ENCODE measurements around the gene GALNT10.
A peak's percentile ranks its signal among the peaks of the same experiment; 100 is the strongest.

The GALNT10 gene

GRCh38 chr5:154179846-154180710 is 10.5 kb upstream of the GALNT10 start:
- DNase-seq (ENCODE audit: low read depth): peak; percentile 62
- H3K4me3 ChIP-seq (ENCODE audit: low read length): no peak overlapping the region
- peak; percentile 90 for TF ChIP-seq CTCF (IDR thresholded peaks at IDR 0.05; ENCODE audit: insufficient read depth, low read depth, low read length, missing control alignments)

GRCh38 chr5:154181161-154181560 is 9.4 kb upstream of the GALNT10 start:
- no peak for DNase-seq (ENCODE audit: low read depth)
- no peak overlapping the region for H3K4me3 ChIP-seq (ENCODE audit: low read length)
- TF ChIP-seq CTCF (IDR thresholded peaks at IDR 0.05; ENCODE audit: insufficient read depth, low read depth, low read length, missing control alignments): no peak

DNA sequence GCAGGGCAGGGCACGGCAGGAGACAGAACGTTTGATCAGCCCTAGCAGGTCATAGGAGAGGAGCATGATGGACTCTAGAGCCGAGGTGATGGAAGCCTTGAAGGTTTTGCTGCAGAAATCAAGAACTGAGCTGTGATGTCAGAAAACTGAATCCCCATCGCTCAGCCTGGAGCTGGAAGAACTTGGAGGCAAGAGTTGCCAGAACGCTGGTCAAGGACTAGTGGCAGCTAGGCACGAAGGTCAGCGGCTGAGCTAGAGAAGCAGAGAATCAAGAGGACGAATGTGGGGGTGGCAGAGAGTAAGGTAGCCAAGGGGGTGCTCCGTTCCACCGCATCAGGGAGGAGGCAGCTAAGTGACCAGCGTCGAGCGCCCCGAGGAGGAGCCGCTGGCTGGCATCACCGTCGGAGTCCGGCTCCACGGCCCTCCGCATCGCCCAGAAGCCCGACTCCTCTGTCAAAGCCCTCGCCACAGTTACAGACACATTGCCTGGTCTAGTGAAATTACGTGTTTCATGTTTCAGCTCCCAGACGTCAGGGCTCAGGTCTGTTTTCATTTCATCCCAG is 1.2 kb upstream of the GALNT10 start:
- peak overlapping the region; percentile 58 for H3K4me3 ChIP-seq (ENCODE audit: low read length)
- no peak for TF ChIP-seq CTCF (IDR thresholded peaks at IDR 0.05; ENCODE audit: insufficient read depth, low read depth, low read length, missing control alignments)
- DNase-seq (ENCODE audit: low read depth): no peak

DNA sequence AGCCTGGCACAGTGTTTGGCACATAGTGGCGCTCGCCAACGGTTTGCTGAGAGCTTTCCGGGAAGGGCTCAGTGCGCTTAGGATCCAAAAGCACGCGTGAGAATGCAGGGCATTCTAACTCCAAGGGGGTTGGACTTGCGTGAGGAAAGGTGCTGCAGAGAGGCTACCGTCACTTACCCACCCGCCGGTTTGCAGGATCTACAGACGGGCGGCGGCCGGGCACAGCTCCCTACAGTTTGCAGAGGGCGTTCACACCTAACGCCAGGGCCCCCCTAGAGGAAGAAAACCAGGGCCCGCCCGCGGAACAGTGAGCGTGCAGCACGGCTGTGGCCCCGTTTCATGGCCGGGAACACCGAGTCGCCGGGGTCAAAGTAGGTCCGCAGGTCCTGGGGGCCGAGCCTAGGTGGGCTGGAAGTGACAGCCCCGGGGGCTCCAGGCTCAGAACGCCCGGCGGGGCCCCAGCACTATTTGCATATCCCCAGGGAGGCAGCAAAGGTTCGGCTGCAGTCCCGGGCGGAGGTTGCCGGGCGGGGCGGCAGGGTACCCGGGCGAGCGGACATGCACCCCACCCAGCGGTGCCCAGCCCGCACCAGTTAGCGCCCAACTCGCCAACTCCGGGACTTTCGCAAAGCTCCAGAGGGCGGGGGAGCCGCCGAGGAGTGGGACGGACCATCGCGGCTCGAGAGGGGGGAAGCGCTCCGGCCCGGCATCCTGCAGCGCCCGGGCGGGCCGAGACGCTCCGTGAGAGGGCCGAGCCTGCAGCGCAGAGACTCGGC is 526 bp upstream of the GALNT10 start:
- H3K4me3 ChIP-seq (ENCODE audit: low read length): peak overlapping the region; percentile 58
- peak; percentile 81 for DNase-seq (ENCODE audit: low read depth)
- peak; percentile 32 for TF ChIP-seq CTCF (IDR thresholded peaks at IDR 0.05; ENCODE audit: insufficient read depth, low read depth, low read length, missing control alignments)

DNA sequence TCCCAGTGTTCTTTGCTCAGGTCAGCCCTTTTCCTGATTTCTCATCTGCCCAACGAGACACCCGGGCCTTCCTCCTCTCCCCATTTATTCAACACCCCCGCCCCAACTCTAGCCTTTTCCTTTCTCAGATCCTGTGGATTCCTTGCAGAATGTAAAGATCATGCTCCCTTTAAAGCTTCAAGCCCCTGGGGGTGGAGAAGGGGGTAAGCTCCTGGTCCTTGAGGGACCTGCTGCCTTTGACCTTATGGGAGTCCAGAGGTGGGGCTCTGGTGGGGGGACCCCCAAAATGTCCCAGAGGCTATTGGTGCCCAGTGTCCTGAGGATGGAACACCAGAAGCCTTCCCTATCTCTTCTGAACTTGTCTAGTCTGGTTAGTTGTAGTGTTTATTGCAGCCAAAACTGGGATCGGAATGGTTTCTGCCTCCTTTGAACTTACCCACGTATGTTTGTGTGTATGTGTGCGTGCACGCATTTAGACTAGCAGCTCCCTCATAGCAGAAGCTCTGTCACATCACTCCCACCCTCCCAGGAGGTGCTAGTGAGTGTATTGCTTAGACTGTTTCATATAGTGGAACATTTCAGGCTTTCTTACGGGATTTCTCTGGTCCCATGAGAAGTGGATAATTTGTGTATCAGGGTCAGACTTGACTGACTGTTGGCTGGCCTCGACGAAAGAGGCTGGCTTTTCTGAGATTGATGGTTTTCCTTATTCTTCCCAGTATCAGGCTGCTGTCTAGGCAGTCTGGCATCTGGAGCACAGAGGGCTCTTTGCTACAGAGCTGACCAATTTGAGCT is 1.1 kb downstream of the GALNT10 start:
- peak overlapping the region; percentile 57 for H3K4me3 ChIP-seq (ENCODE audit: low read length)
- no peak for TF ChIP-seq CTCF (IDR thresholded peaks at IDR 0.05; ENCODE audit: insufficient read depth, low read depth, low read length, missing control alignments)
- no peak for DNase-seq (ENCODE audit: low read depth)

DNA sequence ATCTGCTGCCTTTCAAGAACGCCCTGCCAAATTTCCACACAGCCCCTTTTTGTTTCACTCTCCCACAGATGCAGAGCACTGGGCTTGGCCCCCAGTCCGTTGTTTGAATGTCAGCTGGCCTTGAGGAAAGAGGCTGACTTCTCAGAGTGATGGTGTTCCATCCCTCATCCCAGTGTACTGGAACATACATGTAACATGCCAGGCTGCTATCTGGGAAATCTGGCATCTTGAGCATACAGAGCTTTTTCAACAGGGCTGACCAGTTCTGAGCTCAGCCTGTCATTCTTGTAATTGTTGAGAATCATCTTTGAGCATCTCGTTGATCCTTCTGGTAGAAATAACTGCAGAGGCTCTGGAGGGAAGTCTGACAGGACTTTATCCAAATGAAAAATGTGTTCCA is 2.8 kb downstream of the GALNT10 start:
- TF ChIP-seq CTCF (IDR thresholded peaks at IDR 0.05; ENCODE audit: insufficient read depth, low read depth, low read length, missing control alignments): no peak
- no peak for DNase-seq (ENCODE audit: low read depth)
- H3K4me3 ChIP-seq (ENCODE audit: low read length): no peak overlapping the region
